Measurements from ENCODE around the gene LRRC4B. TPM values are rescaled to one million over a fixed set of nuclear protein-coding genes. Genes with fewer than 3 reads are reported as not detected.

Gene LRRC4B
- total RNA-seq, 1 experiment from 2014 or later = not detected

DNA sequence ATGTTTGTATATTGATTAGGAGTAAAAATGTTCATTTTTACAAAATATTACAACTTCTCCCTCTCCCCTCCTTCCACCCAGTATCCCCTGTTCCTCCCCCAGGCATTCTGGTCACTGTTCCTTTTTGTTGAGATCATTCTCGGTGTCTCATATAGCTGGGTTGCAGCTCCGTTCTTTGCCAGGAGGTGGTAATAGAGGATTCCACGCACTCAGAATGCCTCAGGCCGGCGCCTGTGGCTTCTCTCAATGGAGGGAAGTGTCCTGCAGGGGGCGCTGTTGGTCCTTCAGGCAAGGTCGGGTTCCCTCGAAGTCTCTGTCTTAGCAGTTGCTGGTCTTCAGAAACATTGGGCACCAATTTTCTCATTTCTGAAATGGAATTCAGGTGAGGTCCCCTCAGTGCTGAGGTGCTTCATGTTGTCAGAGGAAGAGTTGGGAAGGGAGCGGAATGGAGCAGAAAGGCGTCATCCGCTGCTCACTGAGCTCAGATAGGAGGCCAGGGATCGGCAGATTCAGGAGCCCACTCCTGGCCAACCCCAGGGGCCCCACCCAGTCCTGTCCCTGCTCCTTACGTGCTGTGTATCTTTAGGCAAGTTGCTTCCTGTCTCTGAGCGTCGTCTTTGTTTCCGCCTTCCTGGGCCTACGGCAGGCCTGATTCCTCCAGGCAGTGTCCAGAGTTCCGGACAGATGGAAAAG is 81.3 kb downstream of the LRRC4B start:
- DNase-seq (ENCODE audit: low read depth) = peak; percentile 31

DNA sequence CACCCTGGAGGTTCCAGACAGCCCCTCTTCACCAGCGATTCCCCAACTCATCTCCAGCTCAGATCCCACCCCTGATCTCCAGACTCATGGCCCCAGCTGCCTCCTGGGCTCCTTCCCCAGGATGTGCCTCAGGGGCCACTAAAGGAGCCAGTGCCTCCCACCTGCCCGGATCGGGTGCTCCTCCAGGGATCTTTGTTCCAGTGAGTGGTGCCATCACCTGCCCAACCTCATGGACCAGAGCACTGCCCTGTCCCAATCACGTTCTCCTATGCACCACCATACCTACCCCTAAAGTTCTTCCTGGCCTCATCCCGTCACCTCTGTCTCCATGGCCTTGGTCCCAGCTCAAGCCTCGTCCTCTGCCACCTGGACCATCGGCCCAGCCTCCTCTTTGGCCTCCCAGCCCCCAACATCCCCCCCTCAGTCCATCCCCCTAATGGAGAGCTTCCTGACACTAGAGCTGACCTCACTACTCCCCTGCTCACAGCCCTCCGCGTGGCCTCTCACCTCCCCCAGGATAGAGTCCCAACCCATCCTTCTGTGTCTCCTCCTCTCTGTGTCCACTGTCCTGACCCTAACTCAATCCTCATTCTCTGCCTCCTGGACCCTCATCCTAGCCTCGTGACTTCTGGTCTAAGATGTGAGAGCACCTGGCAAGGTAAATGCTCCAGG is 82.8 kb downstream of the LRRC4B start:
- DNase-seq (ENCODE audit: low read depth) = no peak

DNA sequence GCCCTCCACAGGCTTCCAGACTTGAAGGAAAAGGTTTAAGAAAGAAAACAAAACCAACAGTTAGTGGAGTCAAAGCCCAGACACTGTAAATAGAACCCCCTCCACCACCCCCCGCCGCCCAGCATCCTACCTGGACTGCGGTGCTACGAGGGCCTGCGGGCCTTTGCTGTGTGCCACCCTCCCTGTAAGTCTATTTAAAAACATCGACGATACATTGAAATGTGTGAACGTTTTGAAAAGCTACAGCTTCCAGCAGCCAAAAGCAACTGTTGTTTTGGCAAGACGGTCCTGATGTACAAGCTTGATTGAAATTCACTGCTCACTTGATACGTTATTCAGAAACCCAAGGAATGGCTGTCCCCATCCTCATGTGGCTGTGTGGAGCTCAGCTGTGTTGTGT is 85.3 kb downstream of the LRRC4B start:
- DNase-seq (ENCODE audit: low read depth) = no peak

DNA sequence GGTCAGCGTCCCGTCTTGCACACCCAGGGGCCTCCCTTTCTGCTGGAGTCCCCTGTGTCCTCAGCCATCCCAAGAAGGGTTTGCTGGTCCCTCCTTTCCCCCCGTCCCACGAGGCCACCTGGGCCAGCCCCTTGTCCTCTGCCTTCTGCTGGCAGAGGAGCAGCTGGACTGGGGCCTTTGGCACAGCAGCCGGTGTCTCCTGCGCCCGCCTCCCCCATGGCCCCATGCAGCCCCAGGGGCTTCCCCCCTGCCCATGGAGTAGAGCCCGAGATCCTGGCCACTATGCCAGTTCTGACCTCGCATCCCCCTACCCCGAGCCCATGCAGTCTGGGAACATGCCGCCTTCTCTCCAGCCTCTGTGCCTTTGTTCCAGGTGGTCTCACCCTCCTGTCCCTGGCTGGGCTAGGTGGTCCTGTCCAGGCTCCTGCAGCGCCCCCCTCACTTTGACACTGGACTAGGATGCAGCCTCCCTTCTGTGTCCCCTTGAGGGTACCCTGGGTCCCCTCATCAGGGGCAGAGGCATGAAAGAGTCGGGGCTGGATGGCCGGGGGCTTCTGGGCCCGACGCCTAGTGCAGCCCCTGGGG is 85.9 kb downstream of the LRRC4B start:
- no peak for DNase-seq (ENCODE audit: low read depth)

DNA sequence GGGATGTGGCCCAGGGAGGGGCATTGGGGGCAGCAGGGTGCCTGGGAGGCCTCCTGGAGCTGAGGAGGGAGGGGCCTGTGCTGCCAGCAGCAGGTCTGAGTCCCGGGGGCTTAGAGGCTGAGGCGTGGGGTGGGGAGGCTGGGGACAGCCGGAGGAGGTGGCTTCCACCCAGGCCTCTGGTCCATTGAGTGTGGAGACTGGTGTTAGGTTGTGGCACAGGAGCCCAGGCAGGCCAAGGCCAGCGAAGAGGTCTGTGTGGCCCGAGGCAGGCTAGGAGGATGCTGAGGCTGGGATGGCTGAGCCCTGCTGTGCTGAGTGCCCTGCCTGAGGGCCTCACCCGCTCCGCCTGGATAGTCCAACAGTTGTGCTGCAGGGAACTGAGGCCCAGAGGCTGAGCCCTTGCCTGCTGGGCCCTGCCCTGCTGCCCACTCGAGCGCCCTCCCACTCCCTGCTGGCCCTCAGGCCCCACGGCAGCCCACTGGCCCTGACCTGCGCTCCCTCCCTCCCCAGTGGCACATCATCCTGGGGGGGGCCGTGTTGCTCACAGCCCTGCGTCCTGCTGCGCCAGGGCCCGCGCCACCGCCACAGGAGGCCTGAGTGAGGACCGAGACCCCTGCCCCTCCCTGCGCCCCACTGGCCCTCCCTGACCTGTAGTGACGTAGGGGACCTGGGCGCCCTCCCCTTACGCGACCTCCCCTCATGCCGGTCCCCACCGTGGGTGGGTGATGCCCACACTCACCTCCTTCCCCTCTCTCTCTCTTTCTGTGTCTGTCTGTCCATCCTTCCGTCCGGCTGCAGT is 86.7 kb downstream of the LRRC4B start:
- DNase-seq (ENCODE audit: low read depth) = no peak

DNA sequence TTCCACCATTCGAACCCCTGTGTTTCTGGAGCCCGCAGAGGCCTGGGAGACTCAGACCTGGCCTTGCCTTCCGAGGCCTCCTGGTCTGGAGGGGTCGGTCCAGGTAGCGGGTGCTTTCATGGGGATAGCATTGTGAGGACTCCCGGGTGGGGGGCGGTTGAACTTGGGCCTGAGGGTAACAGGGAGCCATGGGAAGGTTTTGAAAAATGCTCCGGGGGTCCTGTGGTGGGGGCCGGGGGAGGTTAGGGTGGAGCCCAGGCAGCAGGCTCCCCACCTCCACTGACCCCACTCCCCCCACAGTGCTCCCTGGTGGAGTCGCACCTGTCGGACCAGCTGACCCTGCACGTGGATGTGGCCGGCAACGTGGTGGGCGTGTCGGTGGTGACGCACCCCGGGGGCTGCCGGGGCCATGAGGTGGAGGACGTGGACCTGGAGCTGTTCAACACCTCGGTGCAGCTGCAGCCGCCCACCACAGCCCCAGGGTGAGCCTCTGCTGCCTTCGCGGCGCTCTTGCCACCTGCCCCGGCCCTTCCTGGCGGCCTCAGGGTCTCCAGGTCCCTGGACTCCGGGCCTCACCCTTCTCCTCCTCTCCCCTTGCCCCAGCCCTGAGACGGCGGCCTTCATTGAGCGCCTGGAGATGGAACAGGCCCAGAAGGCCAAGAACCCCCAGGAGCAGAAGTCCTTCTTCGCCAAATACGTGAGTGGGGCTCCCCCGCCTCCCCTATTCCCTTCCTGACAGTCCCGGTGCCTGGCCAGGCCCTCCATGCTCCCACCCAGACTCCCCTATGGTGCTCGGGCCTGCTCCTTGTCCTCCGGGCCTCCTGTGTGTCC is 87.7 kb downstream of the LRRC4B start:
- no peak for DNase-seq (ENCODE audit: low read depth)

DNA sequence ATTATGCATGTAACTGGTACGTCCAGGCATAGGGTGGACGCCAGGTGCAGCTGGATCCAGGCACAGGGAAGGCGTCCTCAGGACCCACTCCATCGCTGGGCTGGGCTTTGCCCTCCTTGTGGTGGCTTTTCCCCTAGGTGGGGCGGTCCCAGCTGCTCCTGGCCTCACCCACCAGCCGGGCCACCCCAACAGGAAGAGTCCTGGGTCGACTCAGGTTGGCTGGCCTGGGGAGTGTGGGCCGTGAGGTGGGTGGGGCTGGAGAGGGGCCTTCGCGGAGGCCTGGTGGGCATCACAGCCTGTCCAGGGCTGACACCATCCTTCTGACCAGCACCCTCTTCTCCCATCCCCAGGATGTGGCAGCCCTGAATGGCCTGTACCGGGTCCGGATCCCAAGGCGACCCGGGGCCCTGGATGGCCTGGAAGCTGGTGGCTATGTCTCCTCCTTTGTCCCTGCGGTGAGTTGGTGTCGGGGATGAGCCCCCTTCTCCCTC is 88.4 kb downstream of the LRRC4B start:
- no peak for DNase-seq (ENCODE audit: low read depth)

DNA sequence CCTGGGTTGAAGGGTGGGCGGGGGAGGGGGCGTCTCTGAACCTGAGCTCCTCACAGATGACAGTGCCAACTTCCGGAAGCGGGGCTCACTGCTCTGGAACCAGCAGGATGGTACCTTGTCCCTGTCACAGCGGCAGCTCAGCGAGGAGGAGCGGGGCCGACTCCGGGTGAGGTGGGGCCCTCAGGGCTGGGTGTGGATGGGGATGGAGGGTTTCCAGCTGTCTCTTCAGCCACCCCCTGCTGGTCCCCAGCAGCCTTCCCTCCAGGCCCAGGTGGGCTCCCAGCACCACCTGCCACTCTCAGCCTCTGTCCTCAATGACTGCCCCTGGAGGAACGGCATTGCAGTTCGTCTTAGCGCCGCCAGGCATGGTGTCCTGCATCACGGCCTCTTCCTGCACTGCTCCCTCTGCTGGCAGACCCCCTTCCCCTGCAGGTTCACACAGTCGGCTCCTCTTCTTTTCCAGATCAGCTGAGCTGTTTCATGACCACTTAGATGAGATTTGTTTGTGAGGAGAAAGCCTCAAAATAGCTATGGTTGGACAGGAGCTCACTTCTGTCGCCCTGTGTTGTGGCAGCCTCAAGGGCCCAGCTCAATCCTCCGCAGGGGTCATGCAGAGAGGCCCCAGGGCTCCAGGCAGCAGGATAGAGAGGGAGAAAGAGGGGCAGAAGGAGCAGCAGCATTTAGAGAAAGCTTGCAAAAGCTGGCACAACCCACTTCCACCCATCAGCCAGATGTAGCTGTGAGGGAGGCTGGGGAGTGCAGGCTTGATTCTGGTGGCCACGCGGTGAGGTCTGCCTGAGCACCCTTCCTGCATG is 89.1 kb downstream of the LRRC4B start:
- peak; percentile 33 for DNase-seq (ENCODE audit: low read depth)

DNA sequence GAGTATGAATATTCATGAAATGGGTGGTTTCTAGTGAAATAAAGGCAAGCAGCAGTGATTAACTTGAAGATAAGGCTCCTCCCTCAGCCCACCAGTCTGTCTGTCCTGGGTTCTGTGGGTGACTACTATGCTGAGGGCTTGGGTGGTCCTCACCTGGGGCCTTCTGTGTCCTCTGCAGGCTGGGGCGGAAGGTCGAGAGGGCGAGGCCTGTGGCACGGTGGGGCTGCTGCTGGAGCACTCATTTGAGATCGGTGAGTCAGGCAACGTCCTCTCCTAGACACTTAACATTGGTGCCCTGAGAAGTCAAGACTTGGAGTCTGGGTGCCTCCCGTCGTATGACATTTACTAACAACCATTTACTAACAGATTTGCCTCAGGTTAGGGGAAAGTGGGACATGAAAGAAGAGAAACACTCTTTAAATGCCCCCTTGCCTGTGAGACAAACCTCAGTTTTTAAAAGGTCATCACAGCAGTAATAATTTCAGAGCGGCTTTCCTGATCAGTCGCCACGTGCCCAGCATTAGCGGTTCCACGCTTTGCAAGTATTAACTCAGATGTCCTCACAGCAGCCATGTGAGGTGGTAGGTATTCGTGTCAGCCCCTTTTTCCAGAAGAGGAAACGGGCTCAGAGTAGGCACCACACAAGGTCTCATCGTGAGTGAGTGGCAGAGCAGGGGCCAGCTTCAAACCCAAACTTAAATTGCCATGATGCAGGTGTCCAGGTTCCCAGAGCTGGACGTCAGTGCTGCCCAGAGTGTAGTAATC is 90.3 kb downstream of the LRRC4B start:
- no peak for DNase-seq (ENCODE audit: low read depth)

DNA sequence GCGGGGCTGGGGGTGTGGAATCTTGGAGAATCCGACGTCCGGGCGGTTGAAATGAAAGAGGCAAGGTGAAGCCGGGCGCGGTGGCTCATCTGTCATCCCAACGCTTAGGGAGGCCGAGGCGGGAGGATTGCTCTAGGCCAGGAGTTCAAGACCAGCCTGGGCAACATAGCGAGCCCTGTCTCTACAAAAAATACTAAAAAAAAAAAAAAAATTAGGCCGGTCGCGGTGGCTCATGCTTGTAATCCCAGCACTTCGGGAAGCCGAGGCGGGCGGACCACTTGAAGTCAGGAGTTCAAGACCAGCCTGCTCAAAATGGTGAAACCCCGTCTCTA is 91.4 kb downstream of the LRRC4B start:
- DNase-seq (ENCODE audit: low read depth) = no peak

DNA sequence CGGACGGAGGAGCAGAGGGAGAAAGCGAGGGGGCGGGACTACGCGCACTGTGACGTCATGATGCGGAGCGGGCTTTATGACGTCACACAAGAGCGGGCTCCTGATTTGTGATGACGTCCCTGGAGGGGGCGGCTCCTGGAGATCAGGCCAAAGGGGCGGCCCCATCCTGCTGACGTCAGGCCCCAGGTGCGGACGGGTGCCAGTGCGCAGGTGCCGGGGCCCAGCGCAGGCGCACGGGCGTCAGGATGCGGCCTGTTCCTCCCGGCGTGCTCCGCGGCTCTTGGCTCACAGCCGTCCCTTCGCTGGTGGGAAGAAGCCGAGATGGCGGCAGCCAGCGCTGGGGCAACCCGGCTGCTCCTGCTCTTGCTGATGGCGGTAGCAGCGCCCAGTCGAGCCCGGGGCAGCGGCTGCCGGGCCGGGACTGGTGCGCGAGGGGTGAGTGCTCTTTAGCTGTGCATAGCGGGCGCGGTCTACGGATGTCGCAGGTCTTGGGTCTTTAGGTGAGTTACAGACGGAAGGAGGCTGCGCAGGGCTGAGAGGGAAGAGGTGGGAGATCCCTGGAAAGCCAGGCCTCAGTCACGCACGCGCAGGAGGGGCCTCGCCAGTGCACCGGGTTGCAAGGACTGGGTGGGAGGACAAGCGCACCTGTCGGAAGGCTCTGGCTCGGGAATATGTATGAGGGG is 91.9 kb downstream of the LRRC4B start, which contains the start of the genes EMC10 and GARIN5A:
Gene EMC10 (plus strand): TSS at position 284 of the 683 bp plus-strand sequence. CDS start 38 bp downstream, at position 322.
Gene GARIN5A (minus strand): TSS at position 625 of the 683 bp plus-strand sequence. CDS start 460 bp downstream, at position 165.
- DNase-seq (ENCODE audit: low read depth) = peak; percentile 87

DNA sequence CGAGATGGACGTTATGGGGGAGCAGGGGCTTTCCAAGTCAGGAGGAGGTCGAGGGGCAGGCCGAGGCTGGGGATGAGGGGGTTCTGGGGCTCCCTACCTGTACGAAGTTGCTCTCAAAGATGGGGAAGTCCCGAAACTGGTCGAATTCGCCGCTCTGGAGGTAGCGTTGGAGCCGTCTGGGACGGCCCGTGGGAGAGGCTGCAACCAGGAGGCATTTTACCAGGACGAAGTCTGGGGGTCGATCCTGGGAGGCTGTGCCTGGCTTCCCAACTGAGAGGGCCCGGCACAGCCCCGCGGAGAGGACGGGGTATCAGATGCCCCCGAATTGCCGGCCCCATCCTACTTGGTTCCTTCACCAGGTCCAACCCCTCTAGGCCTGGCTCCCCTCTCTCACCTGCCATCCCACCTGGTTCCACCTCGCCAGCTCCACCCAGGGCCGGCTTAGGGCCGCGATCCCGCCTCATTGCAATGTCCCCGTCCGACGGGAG is 92.5 kb downstream of the LRRC4B start:
- no peak for DNase-seq (ENCODE audit: low read depth)

DNA sequence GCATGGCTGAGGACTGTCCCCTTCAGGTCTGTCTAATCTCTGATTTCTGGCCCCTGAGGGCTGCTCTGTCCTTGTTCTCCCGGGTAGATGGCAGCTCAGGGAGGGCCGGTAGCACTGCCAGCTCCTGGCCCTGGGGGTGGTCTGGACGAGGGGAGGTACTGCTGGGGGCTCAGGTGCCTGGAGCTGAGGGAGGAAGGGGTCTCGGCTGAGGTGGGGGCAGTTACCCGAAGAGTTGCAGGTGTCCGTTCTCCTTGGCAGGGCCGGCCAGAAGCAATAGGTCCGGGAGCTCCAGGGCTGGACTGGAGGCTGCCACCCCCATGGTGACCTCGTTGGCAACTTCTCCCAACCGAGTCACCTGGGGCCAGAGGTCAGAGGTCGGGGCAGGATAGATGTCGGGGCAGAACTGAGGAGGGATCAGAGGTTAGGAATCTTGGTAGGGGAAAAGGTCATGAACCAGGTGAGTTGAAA is 93.1 kb downstream of the LRRC4B start:
- no peak for DNase-seq (ENCODE audit: low read depth)

DNA sequence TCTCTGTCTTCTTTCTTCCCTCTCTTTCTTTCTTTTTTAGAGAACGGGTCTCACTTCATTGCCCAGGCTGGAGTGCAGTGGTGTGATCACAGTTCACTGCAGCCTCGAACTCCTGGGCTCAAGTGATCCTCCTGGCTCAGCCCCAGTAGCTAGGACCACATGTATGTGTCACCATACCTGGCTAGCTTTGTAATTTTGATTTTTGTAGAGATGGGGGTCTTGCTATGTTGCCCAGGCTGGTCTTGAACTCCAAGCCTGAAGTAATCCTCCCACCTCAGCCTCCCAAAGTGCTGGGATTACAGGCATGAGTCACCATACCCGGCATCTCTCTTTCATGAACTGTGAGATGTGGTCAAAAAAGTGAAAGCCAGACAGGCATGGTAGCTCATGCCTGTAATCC is 94.9 kb downstream of the LRRC4B start:
- peak; percentile 15 for DNase-seq (ENCODE audit: low read depth)

DNA sequence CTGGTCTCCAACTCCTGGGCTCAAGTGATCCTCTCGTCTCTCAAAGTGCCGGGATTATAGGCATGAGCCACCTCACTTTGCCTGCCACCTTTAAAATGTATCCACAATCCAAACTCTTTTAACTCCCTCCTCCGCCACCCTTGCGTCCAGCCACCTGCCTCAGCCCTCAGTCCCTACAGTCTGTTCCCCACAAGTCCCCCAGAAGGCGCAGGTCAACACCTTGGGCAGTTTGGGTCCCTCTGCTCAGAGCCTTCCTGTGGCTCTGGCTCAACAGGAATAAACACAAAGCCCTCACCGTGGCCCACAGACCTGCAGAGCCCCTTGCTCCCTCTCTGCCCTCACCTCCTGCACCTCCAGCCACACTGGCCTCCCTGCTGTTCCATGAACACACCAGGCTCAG is 99.4 kb downstream of the LRRC4B start:
- no peak for DNase-seq (ENCODE audit: low read depth)

DNA sequence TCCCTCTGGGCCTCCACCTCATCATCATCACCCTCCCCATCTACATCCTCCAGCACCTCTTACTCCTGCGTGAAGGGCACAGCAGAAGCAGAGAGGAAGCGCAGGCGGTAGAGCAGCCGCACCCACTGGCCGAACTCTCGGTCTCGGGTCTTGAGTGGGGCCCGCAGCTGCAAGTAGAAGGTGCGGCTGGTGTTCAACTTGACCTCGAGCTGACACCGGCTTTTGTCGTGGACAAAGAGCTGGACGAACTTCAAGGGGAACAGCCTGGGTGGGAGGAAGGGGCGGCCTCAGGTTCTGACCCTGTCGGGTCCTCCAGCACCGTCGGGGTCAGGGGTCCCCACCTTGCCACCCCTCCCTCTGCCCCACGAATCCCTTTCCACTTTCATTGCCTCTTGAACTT is 100.7 kb downstream of the LRRC4B start:
- DNase-seq (ENCODE audit: low read depth) = no peak
